Liver (tissue), 3 donors: ENCODE measurements around the gene FICD.

ENCODE experiments used
- EGR1 ChIP-seq, 2 donors: IDR thresholded peaks; 2 replicates each; pipeline ENCODE4 v1.6.1; 2016 to 2018; ENCODE audit warnings: antibody characterized with exemption in 2 of 2, low read depth in 2 of 2
- FOXA1 ChIP-seq: IDR thresholded peaks from 2 replicates; pipeline ENCODE4 v1.6.1; 2016; ENCODE audit warnings: antibody characterized with exemption
- GABPA ChIP-seq, 2 donors: IDR thresholded peaks in 1 of 2; conservative IDR thresholded peaks in 1 of 2; 2 replicates each; pipeline ENCODE4 v1.6.1; 2016; ENCODE audit warnings: antibody characterized with exemption in 2 of 2, mild to moderate bottlenecking in 1 of 2, moderate library complexity in 1 of 2
- HNF4G ChIP-seq: IDR thresholded peaks from 2 replicates; pipeline ENCODE4 v1.6.1; 2016; ENCODE audit warnings: antibody characterized with exemption
- JUND ChIP-seq, 2 donors: IDR thresholded peaks; 2 replicates each; pipeline ENCODE4 v1.6.1; 2016; ENCODE audit warnings: antibody characterized with exemption in 2 of 2
- RAD21 ChIP-seq, 2 donors: IDR thresholded peaks; 2 replicates each; pipeline ENCODE4 v1.6.1; 2016; ENCODE audit warnings: antibody characterized with exemption in 2 of 2, mild to moderate bottlenecking in 2 of 2
- TAF1 ChIP-seq: conservative IDR thresholded peaks from 2 replicates; pipeline ENCODE4 v1.6.1; 2016; ENCODE audit warnings: antibody characterized with exemption, mild to moderate bottlenecking
- TF ChIP-seq, protein P1 (sequence below): fragments of 150-350 bp; IDR thresholded peaks from 2 replicates; pipeline ENCODE4 v1.5.1; 2017; ENCODE audit warnings: improper control_type of control experiment, low read depth, low read length; ENCODE audit not compliant: missing input control
- TF ChIP-seq, protein P2 (sequence below): IDR thresholded peaks from 2 replicates; pipeline ENCODE4 v1.6.1; 2016; ENCODE audit warnings: antibody characterized with exemption, mild to moderate bottlenecking
- TF ChIP-seq, protein P3 (sequence below): IDR thresholded peaks from 2 replicates; pipeline ENCODE4 v1.6.1; 2016; ENCODE audit warnings: antibody characterized with exemption
- donor health status: healthy.
- donor health status: healthy.

DNA sequence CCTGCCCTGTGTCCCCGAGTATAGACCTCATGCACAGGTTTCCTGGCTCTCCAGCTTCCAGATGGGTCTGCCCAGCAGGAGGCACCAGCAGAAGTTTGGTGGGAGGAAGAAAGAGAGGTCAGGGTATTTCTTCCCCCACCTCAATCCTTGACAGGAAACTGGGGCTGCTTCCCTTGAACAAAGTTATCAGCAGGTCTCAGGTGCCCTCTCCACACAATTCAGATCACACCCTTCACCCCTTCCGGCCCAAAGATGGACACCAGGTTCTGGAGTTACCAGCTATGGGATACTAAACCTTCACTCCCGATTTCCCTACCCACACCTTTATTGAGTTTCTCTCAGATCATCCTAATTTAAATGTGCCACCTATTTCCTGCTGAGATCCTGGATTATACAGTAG, 44.7 kb downstream of the FICD start:
- TF ChIP-seq, protein P1, sequence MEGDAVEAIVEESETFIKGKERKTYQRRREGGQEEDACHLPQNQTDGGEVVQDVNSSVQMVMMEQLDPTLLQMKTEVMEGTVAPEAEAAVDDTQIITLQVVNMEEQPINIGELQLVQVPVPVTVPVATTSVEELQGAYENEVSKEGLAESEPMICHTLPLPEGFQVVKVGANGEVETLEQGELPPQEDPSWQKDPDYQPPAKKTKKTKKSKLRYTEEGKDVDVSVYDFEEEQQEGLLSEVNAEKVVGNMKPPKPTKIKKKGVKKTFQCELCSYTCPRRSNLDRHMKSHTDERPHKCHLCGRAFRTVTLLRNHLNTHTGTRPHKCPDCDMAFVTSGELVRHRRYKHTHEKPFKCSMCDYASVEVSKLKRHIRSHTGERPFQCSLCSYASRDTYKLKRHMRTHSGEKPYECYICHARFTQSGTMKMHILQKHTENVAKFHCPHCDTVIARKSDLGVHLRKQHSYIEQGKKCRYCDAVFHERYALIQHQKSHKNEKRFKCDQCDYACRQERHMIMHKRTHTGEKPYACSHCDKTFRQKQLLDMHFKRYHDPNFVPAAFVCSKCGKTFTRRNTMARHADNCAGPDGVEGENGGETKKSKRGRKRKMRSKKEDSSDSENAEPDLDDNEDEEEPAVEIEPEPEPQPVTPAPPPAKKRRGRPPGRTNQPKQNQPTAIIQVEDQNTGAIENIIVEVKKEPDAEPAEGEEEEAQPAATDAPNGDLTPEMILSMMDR, result no peak
- TF ChIP-seq, protein P2, sequence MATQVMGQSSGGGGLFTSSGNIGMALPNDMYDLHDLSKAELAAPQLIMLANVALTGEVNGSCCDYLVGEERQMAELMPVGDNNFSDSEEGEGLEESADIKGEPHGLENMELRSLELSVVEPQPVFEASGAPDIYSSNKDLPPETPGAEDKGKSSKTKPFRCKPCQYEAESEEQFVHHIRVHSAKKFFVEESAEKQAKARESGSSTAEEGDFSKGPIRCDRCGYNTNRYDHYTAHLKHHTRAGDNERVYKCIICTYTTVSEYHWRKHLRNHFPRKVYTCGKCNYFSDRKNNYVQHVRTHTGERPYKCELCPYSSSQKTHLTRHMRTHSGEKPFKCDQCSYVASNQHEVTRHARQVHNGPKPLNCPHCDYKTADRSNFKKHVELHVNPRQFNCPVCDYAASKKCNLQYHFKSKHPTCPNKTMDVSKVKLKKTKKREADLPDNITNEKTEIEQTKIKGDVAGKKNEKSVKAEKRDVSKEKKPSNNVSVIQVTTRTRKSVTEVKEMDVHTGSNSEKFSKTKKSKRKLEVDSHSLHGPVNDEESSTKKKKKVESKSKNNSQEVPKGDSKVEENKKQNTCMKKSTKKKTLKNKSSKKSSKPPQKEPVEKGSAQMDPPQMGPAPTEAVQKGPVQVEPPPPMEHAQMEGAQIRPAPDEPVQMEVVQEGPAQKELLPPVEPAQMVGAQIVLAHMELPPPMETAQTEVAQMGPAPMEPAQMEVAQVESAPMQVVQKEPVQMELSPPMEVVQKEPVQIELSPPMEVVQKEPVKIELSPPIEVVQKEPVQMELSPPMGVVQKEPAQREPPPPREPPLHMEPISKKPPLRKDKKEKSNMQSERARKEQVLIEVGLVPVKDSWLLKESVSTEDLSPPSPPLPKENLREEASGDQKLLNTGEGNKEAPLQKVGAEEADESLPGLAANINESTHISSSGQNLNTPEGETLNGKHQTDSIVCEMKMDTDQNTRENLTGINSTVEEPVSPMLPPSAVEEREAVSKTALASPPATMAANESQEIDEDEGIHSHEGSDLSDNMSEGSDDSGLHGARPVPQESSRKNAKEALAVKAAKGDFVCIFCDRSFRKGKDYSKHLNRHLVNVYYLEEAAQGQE, result no peak
- no peak for TF ChIP-seq FOXA1
- no peak for TF ChIP-seq TAF1
- no peak for TF ChIP-seq GABPA (IDR thresholded peaks at IDR 0.05 in 1 of 2, conservative IDR thresholded peaks at IDR 0.05 in 1 of 2)
- TF ChIP-seq, protein P3, sequence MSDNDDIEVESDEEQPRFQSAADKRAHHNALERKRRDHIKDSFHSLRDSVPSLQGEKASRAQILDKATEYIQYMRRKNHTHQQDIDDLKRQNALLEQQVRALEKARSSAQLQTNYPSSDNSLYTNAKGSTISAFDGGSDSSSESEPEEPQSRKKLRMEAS, result no peak
- TF ChIP-seq EGR1 (IDR thresholded peaks at IDR 0.05; ENCODE audit: low read depth in 2 of 2), result no peak
- no peak for TF ChIP-seq JUND (IDR thresholded peaks at IDR 0.05)
- TF ChIP-seq RAD21 (IDR thresholded peaks at IDR 0.05), result no peak
- no peak for TF ChIP-seq HNF4G
